NCI-H1092 (cell line): ENCODE results near the gene ELOVL7.
"Not testable (repeated sequence)": the region's sequence is repeated elsewhere in the genome, so short reads cannot be mapped to it uniquely, and the experiment has no call there.

Experiments used
- DNase-seq: peaks from one replicate; lab custom pipeline; 2025; lab: John Stamatoyannopoulos, UW

ELOVL7 gene

DNA sequence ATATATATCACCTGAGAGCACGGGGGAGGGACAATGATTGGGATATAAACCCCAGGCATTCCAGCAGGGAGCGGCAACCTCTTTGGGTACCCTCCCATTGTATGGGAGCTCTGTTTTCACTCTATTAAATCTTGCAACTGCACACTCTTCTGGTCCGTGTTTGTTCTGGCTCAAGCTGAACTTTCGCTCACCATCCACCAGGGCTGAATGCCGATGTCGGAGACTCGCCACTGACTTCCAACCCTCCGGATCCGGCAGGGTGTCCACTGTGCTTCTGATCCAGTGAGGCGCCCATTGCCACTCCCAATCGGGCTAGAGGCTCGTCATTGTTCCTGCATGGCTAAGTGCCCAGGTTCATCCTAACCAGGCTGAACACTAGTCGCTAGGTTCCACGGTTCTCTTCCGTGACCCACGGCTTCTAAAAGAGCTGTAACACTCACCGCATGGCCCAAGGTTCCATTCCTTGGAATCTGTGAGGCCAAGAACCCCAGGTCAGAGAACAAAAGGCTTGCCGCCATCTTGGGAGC lies 48.6 kb downstream of the ELOVL7 start:
- not testable (repeated sequence) for DNase-seq

DNA sequence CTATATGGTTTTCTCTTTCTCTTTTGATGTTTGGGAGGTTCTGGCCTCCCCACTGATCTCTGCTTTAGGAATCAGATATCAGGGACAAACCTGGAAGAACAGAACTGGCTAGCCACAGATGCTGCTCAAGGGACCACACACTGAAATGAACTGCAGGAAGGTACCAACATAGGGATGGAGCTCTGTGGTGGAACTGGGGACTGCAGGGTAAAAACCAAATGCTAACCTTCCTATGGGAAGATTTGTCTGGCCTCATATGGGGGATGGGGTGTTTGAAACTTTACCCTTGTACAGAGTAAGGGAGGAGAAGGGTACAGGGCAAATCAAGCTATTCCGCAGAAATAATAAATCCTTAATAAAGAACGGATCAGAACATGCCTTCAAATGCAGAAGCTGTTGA lies 49.4 kb downstream of the ELOVL7 start:
- DNase-seq, result no peak

DNA sequence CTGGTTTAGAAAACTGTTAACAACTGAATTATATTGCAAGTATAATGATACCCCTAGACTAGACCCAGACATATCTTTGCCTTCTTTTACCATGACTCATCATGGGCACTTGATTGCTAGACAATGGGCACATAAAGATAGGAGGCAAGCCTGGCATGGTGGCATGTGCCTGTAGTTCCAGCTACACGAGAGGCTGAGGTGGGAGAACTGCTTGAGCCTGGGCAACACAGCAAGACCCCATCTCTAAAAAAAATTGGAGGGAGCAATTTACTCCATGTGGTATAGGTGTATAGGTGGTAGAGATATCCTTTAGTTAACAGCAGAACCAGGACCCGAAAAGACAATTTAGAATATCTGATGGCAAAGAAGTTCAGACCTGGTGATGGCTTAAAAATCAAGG lies 51.6 kb downstream of the ELOVL7 start:
- no peak for DNase-seq

DNA sequence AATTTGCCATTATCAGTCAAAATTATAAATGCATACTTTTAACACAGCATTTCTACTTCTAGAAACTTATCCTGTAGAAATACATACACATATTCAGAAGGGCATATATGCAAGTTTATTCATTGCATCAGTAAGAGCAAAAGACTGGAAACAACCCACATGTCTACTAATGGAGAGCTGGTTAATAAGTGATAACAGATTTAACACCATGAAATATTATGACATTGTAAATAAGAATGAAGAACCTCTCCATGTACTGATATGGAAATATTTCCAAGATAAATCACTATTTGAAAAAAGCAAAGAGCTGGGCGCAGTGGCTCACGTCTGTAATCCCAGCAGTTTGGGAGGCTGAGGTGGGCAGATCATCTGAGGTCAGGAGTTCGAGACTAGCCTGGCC lies 54.5 kb downstream of the ELOVL7 start:
- DNase-seq, result no peak

DNA sequence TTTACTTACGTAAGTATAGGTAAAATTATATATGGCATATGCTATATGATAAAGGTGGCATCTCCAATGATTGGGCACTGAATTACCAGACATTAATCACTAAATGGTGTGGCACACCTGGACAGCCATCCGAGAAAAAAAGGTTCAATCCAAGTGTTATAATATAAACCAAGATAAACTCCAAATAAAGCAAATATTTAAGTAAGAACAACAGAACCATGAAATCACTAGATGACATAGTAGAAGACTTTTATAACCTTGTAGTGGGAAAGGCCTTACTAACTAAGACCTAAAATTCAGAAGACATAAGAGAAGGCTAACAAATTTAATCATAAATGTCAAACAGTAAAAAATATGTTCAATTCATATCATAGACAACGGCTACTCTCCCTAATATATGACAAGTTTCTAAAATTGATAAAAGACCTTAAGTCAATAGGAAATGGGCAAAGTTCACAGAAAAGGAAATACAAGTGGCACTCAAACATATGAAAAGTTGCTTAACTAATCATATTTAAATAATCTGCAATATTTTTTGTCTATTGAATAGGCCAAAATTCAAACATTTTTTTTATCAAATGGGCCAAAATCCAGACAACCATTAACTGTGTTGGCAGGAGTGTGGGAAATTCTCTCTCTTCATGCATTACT lies 55.1 kb downstream of the ELOVL7 start:
- DNase-seq, result no peak

DNA sequence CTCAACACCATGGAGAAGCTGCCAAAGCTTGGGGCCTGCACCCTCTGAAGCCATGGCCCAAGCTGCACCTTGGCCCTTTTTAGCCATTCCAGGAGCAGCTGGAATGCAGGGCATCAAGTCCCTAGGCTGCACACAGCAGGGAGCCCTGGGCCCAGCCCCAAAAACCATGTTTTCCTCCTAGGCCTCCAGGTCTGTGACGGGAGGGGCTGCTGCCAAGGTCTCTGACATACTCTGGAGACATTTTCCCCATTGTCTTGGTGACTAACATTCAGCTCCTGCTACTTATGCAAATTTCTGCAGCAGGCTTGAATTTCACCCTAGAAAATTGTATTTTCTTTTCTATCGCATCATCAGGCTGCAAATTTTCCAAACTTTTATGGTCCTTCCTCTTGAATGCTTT lies 64.6 kb downstream of the ELOVL7 start:
- DNase-seq, result no peak

DNA sequence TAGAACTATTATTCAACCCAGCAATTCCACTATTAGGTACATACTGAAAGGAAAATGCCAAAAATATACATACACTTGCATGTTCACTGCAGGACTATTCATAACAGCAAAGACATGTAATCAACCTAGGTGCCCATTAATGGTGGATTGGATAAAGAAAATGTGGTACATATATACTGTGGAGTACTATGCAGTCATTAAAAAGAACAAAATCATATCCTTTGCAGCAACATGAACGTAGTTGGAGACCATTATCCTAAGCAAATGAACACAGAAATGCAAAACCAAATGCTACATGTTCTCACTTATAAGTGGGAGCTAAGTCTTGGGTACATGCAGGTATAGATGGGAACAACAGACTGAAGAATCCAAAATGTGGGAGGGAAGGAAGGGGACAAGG lies 67.7 kb downstream of the ELOVL7 start:
- DNase-seq, result no peak

DNA sequence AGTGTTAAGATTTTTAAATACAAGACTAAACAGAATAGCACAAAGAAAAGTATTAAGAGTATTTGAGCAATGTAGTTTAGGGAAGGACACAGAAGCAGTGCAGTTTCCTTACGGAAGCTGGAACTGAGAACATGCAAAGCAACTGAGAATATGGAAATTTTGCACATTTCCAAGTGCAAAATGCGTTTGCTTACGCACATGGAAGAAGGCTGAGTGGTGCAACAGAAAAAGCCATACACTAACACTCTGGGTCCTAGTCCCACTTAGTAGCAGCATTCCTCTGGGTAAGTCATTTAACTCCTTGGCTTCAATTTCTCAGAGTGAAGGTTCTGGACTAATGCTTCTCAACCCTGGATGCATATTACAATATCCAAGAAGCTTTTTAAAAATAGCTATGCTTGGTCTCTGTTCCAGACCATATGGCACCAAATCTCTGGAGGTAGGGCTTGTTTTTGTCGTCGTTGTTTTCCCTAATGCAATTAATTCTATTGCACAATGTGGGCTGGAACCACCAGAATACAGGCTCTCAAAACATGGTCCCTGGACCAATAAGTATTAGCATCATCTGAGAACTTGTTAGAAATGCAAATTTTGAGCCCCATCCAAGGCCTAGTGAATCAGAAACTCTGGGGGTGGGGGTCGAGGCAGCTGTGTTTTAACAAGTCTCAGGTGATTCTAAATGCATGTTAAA lies 78.9 kb downstream of the ELOVL7 start:
- DNase-seq, result no peak

DNA sequence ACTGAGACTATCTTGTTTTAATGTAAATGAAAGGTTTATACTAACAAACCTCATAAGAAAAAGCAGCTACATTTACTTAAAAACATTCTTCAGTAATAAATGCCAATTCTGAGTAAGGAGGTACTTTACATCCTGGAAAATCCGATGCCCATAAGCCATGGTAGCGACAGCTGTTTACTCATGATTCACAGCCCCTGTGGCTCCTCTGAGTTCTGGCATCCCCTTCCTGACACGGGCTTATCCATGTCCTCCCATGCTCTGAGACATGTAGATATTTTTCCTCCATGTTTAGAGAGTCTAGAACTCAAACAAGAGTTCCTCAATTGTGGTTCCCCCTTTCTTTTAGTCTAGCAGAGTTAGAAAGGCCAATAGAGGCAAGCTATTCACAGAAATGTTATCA lies 81.0 kb downstream of the ELOVL7 start:
- DNase-seq, result no peak

DNA sequence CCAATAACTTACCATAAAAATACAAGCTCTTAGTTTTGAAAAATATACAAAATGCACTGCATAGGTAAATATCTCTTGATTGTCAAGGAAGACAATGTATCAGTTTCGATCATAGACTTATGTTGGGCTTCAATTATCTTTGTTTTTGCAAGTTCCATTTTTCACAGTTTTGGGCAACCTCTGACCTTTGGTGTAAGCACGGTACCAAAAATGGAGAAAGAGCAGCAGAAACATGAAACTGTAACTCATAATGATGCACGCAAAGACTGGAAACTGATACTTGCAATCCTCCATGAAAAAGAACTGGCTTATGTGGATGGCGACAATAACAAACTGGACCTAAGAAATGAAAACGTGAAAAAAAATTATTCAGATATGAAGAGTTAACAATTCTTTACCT lies 89.6 kb downstream of the ELOVL7 start:
- DNase-seq, result no peak

DNA sequence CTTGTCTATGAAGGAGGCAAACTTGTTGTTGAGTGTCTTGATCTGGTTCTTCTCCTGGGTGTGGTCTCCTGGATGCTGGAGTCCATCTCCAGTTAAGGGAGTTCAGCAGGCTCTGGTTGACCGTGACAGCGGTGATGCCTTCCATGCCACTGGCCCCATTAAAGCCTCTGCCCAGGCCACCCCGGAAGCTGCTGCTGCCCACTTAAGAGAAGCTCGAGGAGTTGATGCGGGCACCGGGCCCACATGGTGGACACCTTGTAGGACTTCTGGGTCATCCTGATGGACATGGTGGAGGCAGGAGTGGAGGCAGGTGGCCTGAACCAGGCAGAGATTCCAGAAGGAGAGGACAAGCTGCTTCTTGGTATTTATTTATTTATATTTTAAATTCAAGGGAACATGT lies 99.4 kb downstream of the ELOVL7 start:
- no peak for DNase-seq

DNA sequence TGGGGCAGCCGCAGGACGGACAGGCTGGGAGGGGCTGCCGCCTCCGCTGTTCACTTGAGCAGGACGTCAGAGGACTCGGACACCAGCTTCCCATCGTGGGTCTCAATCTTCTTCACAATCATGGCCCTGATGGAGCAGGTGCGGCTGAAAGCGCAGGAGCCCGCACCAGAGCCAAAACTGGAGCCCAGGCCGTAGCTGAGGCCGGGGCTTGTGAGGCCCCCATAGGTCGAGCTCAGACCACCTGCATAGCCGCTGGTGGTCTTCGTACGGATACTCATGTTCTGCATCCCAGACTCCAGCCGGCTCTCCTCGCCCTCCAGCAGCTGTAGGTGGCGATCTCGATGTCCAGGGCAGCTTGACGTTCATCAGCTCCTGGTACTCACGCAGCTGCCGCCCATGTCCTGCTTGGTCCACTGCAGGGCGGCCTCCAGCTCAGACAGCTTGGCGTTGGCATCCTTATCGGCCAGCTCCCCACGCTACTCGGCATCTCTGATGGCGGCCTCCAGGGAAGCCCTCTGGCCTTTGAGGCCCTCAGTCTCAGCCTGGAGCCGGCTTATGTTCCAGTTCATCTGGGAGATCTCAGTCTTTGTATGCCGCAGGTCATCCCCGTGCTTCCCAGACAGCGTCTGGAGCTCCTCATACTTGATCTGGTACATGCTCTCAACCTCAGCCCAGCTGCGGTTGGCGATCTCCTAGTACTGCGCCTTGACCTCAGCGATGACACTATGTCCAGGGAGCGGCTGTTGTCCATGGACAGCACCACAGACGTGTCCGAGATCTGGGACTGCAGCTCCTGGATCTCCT lies 100.4 kb downstream of the ELOVL7 start:
- DNase-seq, result no peak

DNA sequence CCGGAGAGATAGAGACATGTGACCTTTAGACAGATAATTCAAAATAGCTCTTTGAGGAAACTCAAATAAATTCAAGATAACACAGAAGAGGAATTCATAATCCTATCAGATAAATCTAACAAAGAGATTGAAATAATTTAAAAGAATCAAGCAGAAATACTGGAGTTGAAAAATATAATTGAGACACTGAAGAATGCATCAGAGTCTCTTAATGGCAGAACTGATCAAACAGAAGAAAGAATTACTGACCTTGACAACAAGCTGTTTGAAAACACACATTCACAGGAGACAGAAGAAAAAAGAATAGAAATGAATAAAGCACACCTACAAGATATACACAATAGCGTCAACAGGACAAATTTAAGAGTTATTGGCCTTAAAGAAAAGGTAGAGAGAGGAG lies 103.7 kb downstream of the ELOVL7 start:
- DNase-seq, result no peak

DNA sequence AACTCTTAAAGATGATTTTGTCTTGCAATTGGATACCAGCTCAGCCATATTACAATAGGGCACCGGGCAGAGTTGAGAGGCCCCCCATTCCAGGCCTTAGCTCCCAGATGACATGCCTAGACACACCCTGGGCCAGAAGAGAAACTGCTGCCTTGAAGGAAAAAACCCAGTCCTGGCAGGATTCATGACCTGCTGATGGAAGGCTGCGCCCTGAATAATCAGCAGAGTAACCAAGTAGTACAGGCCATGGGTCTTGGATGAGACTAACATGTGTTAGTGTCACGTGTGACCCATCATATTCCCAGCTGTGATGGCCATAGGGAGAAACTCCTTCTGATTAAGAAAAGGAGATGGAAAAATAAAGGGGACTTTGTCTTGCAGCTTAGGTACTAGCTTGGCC lies 105.1 kb downstream of the ELOVL7 start:
- no peak for DNase-seq

DNA sequence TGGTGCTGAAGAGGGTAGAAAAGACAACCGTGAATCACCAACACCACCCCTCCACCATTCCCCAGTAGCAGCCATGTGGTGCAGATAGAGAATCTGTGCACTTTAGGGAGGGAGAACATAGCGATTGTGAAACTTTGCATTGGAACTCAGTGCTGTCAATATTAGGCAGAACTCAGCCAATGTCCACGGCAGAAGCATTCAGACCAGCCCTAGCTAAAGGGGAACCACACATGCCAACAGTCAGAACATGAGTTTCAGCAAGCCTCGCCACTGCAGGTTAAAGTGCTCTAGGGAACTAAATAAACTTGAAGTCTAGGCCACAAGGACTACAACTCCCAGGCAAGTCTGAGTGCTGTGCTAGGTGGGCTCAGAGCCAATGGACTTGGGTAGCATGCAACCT lies 105.6 kb downstream of the ELOVL7 start:
- no peak for DNase-seq

DNA sequence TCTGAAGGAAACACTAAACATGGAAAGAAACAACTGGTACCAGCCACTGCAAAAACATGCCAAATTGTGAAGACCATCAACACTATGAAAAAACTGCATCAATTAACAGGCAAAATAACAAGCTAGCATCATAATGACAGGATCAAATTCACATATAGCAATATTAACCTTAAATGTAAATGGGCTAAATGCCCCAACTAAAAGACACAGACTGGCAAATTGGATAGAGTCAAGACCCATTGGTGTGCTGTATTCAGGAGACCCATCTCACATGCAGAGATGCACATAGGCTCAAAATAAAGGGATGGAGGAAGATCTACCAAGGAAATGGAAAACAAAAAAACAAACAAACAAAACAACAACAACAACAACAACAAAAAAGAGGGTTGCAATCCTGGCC lies 113.2 kb downstream of the ELOVL7 start:
- not testable (repeated sequence) for DNase-seq

DNA sequence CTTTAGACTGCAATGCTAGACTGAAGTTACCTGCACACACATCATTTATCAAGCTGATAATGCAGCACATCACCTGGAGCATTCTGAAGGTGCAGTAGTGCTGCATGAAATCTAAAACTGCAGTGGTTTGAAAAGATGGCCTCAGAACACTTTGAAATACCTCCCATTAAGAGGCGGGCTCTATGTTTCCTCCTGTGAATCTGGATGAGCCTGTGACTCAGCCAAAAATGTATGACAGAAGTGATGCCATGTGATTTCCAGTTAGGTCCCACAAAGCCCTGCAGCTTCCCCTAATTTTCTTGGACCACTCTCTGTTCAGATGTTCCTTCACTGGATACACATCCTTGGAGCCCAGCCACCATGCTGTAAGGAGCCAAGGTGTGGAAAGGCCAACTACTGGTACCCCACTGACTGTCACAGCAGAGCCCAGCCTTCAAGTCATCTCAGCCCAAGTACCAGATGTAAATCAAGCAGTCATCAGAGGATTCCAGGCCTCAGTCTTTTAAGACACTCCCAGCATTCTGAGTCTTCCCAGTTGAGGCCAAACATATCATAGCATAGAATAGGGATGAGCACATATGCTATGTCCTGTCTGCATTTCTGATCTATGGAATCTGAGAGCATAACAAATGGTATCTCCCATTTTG lies 116.9 kb downstream of the ELOVL7 start:
- DNase-seq, result no peak

DNA sequence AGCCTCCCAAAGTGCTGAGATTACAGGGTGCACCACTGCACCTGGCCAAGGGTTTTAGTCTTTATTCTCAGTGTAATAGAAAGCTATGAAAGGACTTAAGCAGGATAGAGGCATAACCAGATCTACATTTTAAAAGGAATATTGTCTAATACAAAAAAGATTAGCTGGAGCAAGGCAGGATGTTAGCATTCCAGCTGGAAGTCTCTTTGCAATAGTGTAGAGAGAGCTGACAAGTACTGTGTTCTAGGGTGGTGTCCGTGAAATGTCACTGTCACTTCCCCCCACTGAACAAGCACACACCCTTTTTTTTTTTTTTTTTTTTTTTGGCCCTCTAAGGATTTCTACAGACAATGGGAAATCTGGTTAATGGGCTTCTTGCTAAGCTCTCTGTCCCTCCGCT lies 119.9 kb downstream of the ELOVL7 start:
- DNase-seq, result no peak

DNA sequence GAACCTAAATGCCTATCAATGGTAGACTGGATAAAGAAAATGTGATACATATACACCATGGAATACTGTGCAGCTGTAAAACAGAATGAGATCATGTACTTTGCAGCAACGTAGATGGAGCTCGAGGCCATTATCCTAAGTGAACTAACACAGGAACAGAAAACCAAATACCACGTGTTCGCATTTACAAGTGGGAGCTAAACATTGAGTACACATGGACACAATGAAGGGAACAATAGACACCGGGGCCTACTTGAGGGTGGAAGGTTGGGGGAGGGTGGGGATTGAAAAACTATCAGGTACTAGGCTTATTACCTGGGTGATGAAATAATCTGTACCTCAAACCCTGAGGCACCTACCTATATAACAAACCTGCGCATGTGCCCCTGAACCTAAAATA lies 121.7 kb downstream of the ELOVL7 start:
- peak; percentile 80 for DNase-seq

DNA sequence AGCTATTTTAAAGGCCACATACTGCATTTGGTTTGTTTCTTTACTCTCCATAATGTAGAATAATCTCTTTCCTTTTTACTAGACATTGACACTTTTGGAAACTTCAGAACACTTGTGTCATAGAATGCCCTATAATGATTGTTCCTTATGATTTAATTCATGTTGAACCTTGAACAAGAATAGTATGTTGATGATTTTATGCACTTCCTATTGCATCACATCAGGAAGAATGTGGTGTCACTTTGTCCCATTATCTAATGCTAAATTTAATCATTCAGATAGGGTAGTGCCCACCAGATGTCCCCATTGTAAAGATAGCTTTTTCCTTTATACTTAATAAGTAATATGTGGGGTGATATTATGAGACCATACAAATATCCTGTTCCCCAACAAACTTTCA lies 124.7 kb downstream of the ELOVL7 start:
- no peak for DNase-seq

DNA sequence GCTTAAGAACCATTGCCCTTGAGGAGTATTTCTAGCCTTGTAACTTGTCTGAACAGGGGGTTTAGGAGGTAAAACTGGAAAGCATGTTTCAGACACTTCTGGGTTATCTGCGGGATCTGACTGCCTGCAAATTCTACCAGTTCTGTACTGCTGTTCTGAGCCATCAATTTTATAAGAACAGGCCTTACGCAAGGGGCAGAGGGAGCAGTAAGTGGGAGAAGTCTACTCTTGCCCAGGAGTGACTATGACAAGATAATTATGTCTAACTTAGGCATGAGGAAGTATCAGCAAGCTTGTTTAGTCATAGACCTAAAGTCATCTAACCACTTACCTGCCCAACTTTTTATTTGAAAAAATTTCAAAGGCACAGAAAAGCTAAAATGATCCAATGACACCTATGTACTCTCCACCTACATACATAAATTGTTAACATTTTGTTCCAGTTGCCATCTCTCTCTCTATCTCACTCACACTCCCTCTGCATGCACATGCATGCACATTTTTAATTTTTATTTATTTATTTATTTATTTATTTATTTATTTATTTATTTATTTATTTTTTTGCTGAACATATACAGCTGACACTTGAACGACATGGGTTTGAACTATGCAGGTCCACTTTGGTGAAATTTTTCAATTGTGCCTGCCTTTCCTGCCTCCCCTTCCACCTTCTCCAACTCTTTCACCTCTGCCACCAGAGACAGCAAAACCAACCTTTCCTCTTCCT lies 125.7 kb downstream of the ELOVL7 start:
- DNase-seq, result no peak
